Liver (tissue), 9 donors: ENCODE results near the gene SH3D19. TPM values are rescaled to one million over a fixed set of nuclear protein-coding genes. Genes with fewer than 3 reads are reported as not detected.

Source experiments
- DNase-seq: peaks from one replicate; pipeline ENCODE4 v3.0.0-alpha.2; 2017; ENCODE audit warnings: low spot score
- H3K27ac ChIP-seq, 2 donors: one replicate each; pipeline ENCODE4 v1.7.0; 2013; ENCODE audit warnings: inconsistent platforms in 2 of 2, low read length in 2 of 2, control low read depth in 1 of 2, low read depth in 1 of 2, mild to moderate bottlenecking in 1 of 2
- H3K27me3 ChIP-seq, 4 donors: one replicate each; pipeline versions ENCODE4 v1.6.1 to v1.7.0; 2013; ENCODE audit warnings: low read length in 3 of 4, inconsistent platforms in 1 of 4, mild to moderate bottlenecking in 1 of 4, moderate library complexity in 1 of 4; ENCODE audit not compliant: control insufficient read depth in 4 of 4, insufficient read depth in 4 of 4
- H3K36me3 ChIP-seq, 4 donors: one replicate each; pipeline versions ENCODE4 v1.6.1 to v1.7.0; 2013; ENCODE audit warnings: low read length in 3 of 4, mild to moderate bottlenecking in 3 of 4, low read depth in 1 of 4, moderate library complexity in 1 of 4; ENCODE audit not compliant: control insufficient read depth in 4 of 4, insufficient read depth in 3 of 4
- H3K4me1 ChIP-seq, 4 donors: one replicate each; pipeline versions ENCODE4 v1.6.1 to v1.7.0; 2013; ENCODE audit warnings: low read length in 3 of 4, mild to moderate bottlenecking in 3 of 4, moderate library complexity in 1 of 4; ENCODE audit not compliant: control insufficient read depth in 4 of 4, insufficient read depth in 4 of 4
- H3K4me3 ChIP-seq, 3 donors: one replicate each; pipeline versions ENCODE4 v1.6.1 to v1.7.0; 2013; ENCODE audit warnings: low read length in 3 of 3, control low read depth in 1 of 3, low read depth in 1 of 3, mild to moderate bottlenecking in 1 of 3
- H3K9ac ChIP-seq, 2 donors: one replicate each; pipeline ENCODE4 v1.7.0; 2013; ENCODE audit warnings: low read length in 2 of 2, mild to moderate bottlenecking in 2 of 2, moderate library complexity in 2 of 2, control low read depth in 1 of 2, low read depth in 1 of 2
- H3K9me3 ChIP-seq, 4 donors: one replicate each; pipeline versions ENCODE4 v1.6.1 to v1.7.0; 2013; ENCODE audit warnings: low read length in 3 of 4; ENCODE audit not compliant: control insufficient read depth in 4 of 4
- EGR1 ChIP-seq, 2 donors: IDR thresholded peaks; 2 replicates each; pipeline ENCODE4 v1.6.1; 2016 to 2018; ENCODE audit warnings: antibody characterized with exemption in 2 of 2, low read depth in 2 of 2
- FOXA1 ChIP-seq: IDR thresholded peaks from 2 replicates; pipeline ENCODE4 v1.6.1; 2016; ENCODE audit warnings: antibody characterized with exemption
- FOXA2 ChIP-seq: IDR thresholded peaks from 2 replicates; pipeline ENCODE4 v1.6.1; 2016; ENCODE audit warnings: antibody characterized with exemption
- GABPA ChIP-seq, 2 donors: IDR thresholded peaks in 1 of 2; conservative IDR thresholded peaks in 1 of 2; 2 replicates each; pipeline ENCODE4 v1.6.1; 2016; ENCODE audit warnings: antibody characterized with exemption in 2 of 2, mild to moderate bottlenecking in 1 of 2, moderate library complexity in 1 of 2
- HNF4A ChIP-seq, 2 donors: conservative IDR thresholded peaks; 2 replicates each; pipeline ENCODE4 v1.6.1; 2016; ENCODE audit warnings: antibody characterized with exemption in 2 of 2, mild to moderate bottlenecking in 2 of 2
- HNF4G ChIP-seq: IDR thresholded peaks from 2 replicates; pipeline ENCODE4 v1.6.1; 2016; ENCODE audit warnings: antibody characterized with exemption
- JUND ChIP-seq, 2 donors: IDR thresholded peaks; 2 replicates each; pipeline ENCODE4 v1.6.1; 2016; ENCODE audit warnings: antibody characterized with exemption in 2 of 2
- NR2F2 ChIP-seq: IDR thresholded peaks from 2 replicates; pipeline ENCODE4 v1.6.1; 2016; ENCODE audit warnings: antibody characterized with exemption
- RXRA ChIP-seq, 2 donors: IDR thresholded peaks; 2 replicates each; pipeline ENCODE4 v1.6.1; 2017 to 2018; ENCODE audit warnings: antibody characterized with exemption in 2 of 2, mild to moderate bottlenecking in 1 of 2
- SP1 ChIP-seq: IDR thresholded peaks from 2 replicates; pipeline ENCODE4 v1.6.1; 2018; ENCODE audit warnings: antibody characterized with exemption, mild to moderate bottlenecking
- TAF1 ChIP-seq: conservative IDR thresholded peaks from 2 replicates; pipeline ENCODE4 v1.6.1; 2016; ENCODE audit warnings: antibody characterized with exemption, mild to moderate bottlenecking
- YY1 ChIP-seq: IDR thresholded peaks from 2 replicates; pipeline ENCODE4 v1.6.1; 2016; ENCODE audit warnings: antibody characterized with exemption, mild to moderate bottlenecking
- WGBS: extraction: QIAGEN DNeasy Blood & Tissue Kit; methylation state at CpG from one replicate; pipeline ENCODE4 v1.1.7; 2013; 5-methylcytosine and 5-hydroxymethylcytosine counted together
- polyA plus RNA-seq, 2 donors: library from polyadenylated mRNA; stranded (reverse) in 1 of 2; unstranded in 1 of 2; fragments of 200-250 nt in 1 of 2; fragments of >200 nt in 1 of 2; fragmentation: Nextera tagmentation in 1 of 2; extraction: Ambion mirVana in 1 of 2; gene quantifications; one replicate each; pipeline versions ENCODE4 v1.2.1 to v1.2.3, GENCODE V29; 2013 to 2015
- total RNA-seq, 2 donors: library from RNA; depleted of rRNA; stranded (reverse); fragments of >200 nt; gene quantifications; one replicate each; pipeline ENCODE4 v1.2.3, GENCODE V29; 2014
- TF ChIP-seq, protein P1 (sequence below): IDR thresholded peaks from 2 replicates; pipeline ENCODE4 v1.6.1; 2016; ENCODE audit warnings: antibody characterized with exemption, mild to moderate bottlenecking
- TF ChIP-seq, protein P2 (sequence below): fragments of 150-350 bp; IDR thresholded peaks from 2 replicates; pipeline ENCODE4 v1.5.1; 2017; ENCODE audit warnings: improper control_type of control experiment, low read depth, low read length; ENCODE audit not compliant: missing input control
- TF ChIP-seq, protein P3 (sequence below): IDR thresholded peaks from 2 replicates; pipeline ENCODE4 v1.6.1; 2016; ENCODE audit warnings: antibody characterized with exemption
- donor health status: healthy.
- donor health status: healthy.
- donor health status: healthy.
- donor health status: healthy.
- donor health status: healthy.

SH3D19 gene
- total and polyA plus RNA-seq, 4 donors, result 11.0 to 22.2 (median 17.1) TPM

DNA sequence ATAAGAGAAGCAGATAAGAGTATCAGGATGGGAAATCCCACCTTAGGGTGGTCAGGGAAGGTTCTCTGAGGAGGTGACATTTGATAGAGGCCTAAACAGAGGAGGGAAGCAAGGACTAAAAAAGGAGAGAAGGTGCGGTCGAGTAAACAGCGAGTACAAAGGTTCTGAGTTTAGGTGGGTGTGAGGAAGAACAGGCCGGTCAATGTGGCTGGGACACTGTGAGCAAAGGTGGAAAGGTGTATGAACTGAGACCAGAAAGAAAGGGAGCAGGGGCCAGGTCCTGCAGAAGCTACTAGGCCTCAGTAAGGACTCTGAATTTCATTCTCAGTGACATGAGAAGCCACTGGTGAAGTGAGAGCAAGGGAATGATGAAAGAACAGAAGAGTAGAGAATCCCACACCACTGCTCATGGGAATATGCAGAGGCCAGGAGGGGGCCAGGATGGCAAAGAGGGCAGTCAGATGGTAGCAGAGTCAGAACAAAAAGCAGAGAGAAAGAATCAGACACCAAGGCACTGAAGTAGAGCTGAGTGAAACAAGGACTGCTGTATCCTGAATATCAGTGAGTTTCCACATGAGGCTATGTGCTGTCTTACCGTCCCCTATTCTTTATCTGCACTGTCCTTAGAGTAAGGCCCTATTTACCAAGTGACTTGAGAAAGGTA, 30.4 kb downstream of the SH3D19 start:
- H3K27me3 ChIP-seq, result no peaks in the 10 kb centered on the region
- no peak overlapping the region for H3K9ac ChIP-seq
- H3K4me3 ChIP-seq, result no peak overlapping the region
- H3K27ac ChIP-seq, result peak overlapping the region in 1 of 2 donors; percentile 5
- no peaks in the 10 kb centered on the region for H3K9me3 ChIP-seq
- WGBS, result 45% methylated on average over 5 of the region's 5 CpGs
- peaks cover 0 to 24% (median 17%) of the 10 kb centered on the region in 4 donors for H3K4me1 ChIP-seq
- no peak for DNase-seq
- no peak for TF ChIP-seq GABPA (IDR thresholded peaks at IDR 0.05 in 1 of 2, conservative IDR thresholded peaks at IDR 0.05 in 1 of 2)
- TF ChIP-seq NR2F2, result no peak
- TF ChIP-seq, protein P1, sequence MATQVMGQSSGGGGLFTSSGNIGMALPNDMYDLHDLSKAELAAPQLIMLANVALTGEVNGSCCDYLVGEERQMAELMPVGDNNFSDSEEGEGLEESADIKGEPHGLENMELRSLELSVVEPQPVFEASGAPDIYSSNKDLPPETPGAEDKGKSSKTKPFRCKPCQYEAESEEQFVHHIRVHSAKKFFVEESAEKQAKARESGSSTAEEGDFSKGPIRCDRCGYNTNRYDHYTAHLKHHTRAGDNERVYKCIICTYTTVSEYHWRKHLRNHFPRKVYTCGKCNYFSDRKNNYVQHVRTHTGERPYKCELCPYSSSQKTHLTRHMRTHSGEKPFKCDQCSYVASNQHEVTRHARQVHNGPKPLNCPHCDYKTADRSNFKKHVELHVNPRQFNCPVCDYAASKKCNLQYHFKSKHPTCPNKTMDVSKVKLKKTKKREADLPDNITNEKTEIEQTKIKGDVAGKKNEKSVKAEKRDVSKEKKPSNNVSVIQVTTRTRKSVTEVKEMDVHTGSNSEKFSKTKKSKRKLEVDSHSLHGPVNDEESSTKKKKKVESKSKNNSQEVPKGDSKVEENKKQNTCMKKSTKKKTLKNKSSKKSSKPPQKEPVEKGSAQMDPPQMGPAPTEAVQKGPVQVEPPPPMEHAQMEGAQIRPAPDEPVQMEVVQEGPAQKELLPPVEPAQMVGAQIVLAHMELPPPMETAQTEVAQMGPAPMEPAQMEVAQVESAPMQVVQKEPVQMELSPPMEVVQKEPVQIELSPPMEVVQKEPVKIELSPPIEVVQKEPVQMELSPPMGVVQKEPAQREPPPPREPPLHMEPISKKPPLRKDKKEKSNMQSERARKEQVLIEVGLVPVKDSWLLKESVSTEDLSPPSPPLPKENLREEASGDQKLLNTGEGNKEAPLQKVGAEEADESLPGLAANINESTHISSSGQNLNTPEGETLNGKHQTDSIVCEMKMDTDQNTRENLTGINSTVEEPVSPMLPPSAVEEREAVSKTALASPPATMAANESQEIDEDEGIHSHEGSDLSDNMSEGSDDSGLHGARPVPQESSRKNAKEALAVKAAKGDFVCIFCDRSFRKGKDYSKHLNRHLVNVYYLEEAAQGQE, result no peak
- TF ChIP-seq, protein P2, sequence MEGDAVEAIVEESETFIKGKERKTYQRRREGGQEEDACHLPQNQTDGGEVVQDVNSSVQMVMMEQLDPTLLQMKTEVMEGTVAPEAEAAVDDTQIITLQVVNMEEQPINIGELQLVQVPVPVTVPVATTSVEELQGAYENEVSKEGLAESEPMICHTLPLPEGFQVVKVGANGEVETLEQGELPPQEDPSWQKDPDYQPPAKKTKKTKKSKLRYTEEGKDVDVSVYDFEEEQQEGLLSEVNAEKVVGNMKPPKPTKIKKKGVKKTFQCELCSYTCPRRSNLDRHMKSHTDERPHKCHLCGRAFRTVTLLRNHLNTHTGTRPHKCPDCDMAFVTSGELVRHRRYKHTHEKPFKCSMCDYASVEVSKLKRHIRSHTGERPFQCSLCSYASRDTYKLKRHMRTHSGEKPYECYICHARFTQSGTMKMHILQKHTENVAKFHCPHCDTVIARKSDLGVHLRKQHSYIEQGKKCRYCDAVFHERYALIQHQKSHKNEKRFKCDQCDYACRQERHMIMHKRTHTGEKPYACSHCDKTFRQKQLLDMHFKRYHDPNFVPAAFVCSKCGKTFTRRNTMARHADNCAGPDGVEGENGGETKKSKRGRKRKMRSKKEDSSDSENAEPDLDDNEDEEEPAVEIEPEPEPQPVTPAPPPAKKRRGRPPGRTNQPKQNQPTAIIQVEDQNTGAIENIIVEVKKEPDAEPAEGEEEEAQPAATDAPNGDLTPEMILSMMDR, result no peak
- TF ChIP-seq HNF4G, result no peak
- TF ChIP-seq RXRA (IDR thresholded peaks at IDR 0.05), result peak; percentile 44 to 72
- TF ChIP-seq, protein P3, sequence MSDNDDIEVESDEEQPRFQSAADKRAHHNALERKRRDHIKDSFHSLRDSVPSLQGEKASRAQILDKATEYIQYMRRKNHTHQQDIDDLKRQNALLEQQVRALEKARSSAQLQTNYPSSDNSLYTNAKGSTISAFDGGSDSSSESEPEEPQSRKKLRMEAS, result no peak
- peak; percentile 62 to 66 for TF ChIP-seq HNF4A (conservative IDR thresholded peaks at IDR 0.05)
- no peak for TF ChIP-seq TAF1
- no peak for TF ChIP-seq EGR1 (IDR thresholded peaks at IDR 0.05; ENCODE audit: low read depth in 2 of 2)
- TF ChIP-seq SP1, result peak; percentile 23
- TF ChIP-seq YY1, result no peak
- peaks cover 0 to 1% (median 0%) of the 10 kb centered on the region in 4 donors for H3K36me3 ChIP-seq

DNA sequence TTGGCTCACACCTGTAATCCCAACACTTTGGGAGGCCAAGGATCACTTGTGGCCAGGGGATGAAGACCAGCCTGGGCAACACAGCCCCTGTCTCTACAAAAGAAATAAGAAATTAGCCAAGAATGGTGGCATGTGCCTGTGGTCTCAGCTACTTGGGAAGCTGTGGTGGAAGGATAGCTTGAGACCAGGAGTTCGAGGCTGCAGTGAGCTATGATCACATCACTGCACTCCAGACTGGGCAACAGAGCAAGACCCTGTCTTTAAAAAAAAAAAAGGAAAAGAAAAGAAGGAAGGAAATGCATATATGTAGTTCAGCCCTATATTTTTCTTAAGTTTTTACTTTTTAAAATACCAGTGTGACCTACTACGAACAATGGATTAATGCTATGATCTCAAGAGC, 33.4 kb downstream of the SH3D19 start:
- H3K27me3 ChIP-seq, result no peaks in the 10 kb centered on the region
- over 99% methylated on average over 2 of the region's 2 CpGs for WGBS
- TF ChIP-seq EGR1 (IDR thresholded peaks at IDR 0.05; ENCODE audit: low read depth in 2 of 2) (no peak), FOXA2 (no peak), TAF1 (no peak), GABPA (IDR thresholded peaks at IDR 0.05 in 1 of 2, conservative IDR thresholded peaks at IDR 0.05 in 1 of 2) (no peak), SP1 (no peak), FOXA1 (no peak), HNF4A (conservative IDR thresholded peaks at IDR 0.05) (no peak), RXRA (IDR thresholded peaks at IDR 0.05) (no peak), JUND (IDR thresholded peaks at IDR 0.05) (no peak)
- TF ChIP-seq, protein P1, result no peak
- TF ChIP-seq, protein P2, result no peak
- H3K4me3 ChIP-seq, result no peak overlapping the region
- no peaks in the 10 kb centered on the region for H3K9me3 ChIP-seq
- H3K36me3 ChIP-seq, result peaks cover 0 to 1% (median 0%) of the 10 kb centered on the region in 4 donors
- peaks cover 0 to 24% (median 17%) of the 10 kb centered on the region in 4 donors for H3K4me1 ChIP-seq
- no peak for DNase-seq
- H3K27ac ChIP-seq, result no peak overlapping the region
- H3K9ac ChIP-seq, result no peak overlapping the region
